Measurements from ENCODE around the gene SUPT20H.

Gene SUPT20H

DNA sequence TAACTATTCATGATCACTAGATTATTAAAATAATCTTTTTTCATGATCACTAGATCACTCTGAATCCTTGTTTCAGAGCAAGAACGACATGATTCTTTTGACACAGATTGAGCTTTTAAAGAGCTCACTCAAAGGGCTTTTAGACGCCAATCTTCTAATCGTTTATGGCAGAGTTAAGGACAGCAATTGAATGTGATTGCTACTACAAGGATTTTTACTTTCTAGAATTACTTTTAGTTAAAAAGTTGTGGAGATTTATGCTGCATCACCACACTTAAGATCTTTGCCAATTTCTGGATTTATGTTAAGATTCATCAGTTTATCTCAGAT, 57.6 kb downstream of the SUPT20H start:
- peak; percentile 20 to 45 for DNase-seq

DNA sequence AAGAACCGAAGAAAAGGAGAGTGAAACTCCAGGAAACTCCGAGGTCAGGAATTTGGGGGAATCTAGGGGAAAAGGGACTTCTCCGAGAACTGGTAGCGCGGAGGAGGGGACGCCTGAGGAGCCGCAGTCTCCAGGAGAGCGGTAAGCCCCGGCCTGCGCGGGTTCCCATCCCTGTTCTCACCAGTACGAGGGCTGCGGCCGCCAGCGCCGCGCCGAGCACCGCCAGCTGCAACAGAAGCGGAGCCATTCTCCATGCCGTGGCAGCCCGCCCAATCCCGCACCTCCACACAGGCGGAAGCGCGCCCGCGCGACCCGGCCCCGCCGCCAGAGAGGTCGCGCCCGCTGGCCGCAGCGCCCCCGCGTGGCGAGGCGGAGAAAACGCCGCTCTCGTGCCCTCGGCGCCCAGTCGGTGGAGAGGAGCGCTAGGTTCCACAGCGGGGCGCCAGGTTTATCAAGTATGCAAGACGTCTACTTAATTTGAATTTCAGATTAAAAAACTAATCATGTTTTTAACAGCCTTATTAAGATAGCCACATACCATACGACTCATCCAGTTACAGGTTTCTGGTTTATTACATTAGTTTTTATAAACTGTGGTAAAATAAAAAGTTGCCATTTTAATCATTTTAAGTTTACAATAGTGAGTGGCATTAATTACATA, 60.3 kb downstream of the SUPT20H start, which contains the start of gene ALG5:
Gene ALG5, minus strand, starts transcription at position 287 of the 661 bp plus-strand sequence. Its CDS starts 40 bp downstream, at position 247.
- TF ChIP-seq POLR2A (IDR thresholded peaks at IDR 0.05; ENCODE audit: low read length) (peak; percentile 84), GATA1 (IDR thresholded peaks at IDR 0.05; ENCODE audit: low read depth, low read length) (no peak)
- DNase-seq, result peak; percentile 95 to 98

More for the DNA sequence above, 57.6 kb downstream of the SUPT20H start:
- TF ChIP-seq POLR2A (IDR thresholded peaks at IDR 0.05; ENCODE audit: low read length) (no peak), GATA1 (IDR thresholded peaks at IDR 0.05; ENCODE audit: low read depth, low read length) (no peak)

DNA sequence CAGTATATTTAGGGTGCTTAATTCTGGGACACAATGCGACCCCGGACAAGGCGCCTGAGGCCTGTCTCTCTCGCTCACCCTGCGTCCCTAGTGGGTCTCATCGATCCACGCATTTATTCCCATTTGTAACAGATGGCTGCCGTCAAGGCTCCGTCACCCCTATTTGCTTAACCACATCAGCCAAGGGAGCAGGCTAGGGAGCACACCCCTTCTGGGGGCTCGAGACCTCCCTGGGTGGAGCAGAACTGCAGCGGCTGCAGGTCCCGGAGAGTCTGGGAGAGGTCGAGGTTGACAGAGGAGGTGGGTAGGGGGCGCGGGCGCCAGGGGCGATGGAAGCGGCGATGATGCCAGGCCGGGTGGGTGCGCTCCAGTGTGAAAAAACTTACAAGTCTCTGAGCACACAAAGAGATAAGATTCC, 60.9 kb downstream of the SUPT20H start:
- TF ChIP-seq POLR2A (IDR thresholded peaks at IDR 0.05; ENCODE audit: low read length) (no peak), GATA1 (IDR thresholded peaks at IDR 0.05; ENCODE audit: low read depth, low read length) (no peak)
- DNase-seq, result peak in 1 of 2 experiments; percentile 48

DNA sequence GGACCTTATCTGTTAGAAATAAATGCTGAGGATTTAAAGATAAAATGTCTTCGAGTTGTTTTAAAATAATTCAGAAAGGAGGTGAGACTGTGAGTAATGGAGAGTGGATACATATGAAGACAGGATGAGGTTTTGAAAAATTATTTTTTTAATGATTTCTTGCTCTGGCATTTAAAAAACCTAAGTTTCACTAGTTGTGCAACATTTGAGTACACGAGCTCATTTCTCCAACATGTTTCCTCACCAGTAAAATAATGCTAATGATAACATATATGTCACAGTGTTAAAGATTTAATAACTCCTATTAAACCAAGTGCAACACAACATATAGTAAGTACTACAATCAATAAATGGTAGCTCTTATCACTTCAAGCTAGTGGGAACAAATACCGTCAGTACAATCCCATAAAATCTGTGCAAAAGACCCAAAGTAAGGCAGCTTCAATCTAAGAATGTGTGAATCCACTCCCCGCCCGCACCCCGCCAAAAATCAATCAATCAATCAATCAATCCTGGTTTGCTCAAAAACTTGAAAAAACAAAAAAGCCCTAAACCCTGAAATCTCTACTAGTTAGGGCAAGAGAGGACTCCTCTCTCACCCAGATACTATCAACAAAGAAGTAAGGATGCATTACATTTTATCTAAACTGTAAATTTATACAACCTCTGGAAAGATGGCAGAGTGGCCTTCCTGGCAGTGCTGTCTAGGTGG, 61.6 kb downstream of the SUPT20H start:
- no peak for DNase-seq

DNA sequence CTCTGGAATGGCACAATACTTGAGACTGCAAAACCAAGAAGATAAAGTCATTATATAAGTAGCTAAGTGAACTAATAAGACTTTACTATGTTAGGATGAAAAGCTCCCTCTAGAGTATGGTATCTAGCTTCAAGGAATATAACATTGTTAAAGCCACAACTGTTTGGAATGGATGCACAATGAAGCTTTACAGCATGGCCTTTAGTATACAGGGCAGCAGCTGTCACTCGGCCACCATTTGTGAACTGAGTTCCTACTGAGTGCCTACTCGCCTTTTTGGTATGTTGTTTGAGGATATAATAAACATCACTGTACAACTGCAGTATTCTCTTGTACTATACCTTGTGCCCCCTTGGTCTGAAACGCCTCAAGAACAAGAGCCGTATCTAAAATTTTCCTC, 67.1 kb downstream of the SUPT20H start:
- TF ChIP-seq GATA1 (IDR thresholded peaks at IDR 0.05; ENCODE audit: low read depth, low read length), result no peak
- TF ChIP-seq POLR2A (IDR thresholded peaks at IDR 0.05; ENCODE audit: low read length), result no peak
- no peak for DNase-seq

More for the DNA sequence above, 61.6 kb downstream of the SUPT20H start:
- TF ChIP-seq POLR2A (IDR thresholded peaks at IDR 0.05; ENCODE audit: low read length), result no peak
- TF ChIP-seq GATA1 (IDR thresholded peaks at IDR 0.05; ENCODE audit: low read depth, low read length), result no peak

DNA sequence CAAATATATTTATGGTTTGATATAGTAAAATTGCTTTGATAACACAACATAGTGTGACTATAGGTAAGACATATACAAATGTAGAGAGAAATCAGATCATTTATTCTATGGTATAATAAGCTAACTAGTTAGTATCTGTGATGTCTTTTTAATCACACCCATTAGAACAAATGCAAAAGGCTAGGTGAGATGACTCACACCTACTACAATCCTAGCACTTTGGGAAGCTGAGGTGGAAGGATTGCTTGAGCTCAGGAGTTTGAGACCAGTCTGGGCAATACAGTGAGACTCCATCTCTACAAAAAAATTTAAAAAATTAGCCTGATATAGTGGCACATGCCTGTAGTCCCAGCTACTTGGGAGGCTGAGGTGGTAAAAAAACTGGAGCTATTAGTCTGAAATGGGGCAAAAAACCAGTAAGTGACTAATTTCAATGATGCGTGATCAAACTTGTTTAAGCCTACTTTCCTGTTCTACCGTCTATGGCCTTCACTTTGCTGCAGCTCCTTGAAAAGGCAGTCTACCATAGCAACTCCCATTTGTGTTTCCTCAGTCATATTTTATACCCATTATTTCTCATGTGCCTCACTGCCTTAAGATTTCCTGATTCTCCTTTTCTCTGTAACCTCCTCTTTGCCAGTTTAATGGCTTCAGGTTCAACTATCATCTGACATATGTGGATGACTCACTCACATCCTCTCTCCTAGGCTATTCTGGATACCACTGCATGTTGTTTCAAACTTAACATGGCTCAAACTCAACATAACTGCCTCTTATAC, 72.8 kb downstream of the SUPT20H start:
- no peak for DNase-seq
- TF ChIP-seq GATA1 (IDR thresholded peaks at IDR 0.05; ENCODE audit: low read depth, low read length) (no peak), POLR2A (IDR thresholded peaks at IDR 0.05; ENCODE audit: low read length) (no peak)

DNA sequence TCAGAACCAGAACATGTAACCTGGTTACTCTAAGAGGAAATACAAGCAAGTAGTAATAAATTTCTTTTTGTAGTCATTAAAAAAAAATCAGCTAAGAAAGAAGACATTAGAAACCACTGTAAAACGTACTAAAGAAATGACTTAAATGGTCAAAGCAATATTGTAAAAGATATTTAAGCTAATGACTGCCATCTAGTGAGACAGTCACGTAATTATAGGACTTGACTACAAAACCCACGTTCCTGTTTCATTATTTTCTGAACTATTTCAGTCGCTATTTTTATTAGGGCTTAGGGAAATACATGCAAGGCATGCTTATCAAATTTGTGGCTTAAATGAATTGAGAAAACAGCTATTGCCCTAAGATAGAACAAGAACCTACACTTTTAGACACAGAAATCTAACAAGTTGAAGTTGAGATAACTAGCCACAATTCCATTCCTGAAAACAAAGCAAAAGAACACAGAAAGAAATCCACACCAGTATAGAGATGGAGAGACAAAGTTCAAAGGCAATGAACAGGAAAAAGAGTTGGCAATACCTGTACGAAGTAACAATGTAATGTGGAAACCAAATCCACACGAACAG, 78.2 kb downstream of the SUPT20H start:
- peak; percentile 54 to 59 for DNase-seq
- TF ChIP-seq GATA1 (IDR thresholded peaks at IDR 0.05; ENCODE audit: low read depth, low read length) (no peak), POLR2A (IDR thresholded peaks at IDR 0.05; ENCODE audit: low read length) (no peak)

DNA sequence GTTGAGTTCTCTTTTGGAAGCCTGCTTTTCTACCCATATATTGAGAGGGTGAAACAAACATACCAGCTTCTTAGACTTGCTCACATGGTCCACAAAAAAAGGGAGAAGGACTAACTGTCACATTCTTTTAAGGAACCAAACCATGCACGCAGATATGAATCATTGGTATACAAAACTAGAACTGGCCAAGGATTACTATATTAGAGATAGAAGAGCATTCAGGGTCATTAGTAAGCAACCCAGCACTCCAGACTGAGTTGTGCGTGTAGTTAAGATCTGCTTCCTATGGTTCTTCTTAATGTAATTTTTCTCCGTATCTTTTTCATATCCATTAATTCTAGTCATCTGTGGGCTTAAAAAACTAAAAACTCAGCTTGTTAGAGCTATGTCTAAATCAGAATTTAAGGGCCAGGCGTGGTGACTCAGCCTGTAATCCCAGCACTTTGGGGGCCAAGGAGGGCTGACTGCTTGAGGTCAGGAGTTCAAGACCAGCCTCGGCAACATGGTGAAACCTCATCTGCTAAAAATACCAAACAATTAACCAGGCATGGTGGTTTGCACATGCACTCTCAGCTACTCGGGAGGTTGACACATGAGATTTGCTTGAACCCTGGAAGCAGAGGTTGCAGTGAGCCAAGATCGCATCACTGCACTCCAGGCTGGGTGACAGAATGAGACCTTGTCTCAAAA, 80.0 kb downstream of the SUPT20H start:
- DNase-seq, result no peak
- no peak for TF ChIP-seq POLR2A (IDR thresholded peaks at IDR 0.05; ENCODE audit: low read length)
- TF ChIP-seq GATA1 (IDR thresholded peaks at IDR 0.05; ENCODE audit: low read depth, low read length), result no peak

DNA sequence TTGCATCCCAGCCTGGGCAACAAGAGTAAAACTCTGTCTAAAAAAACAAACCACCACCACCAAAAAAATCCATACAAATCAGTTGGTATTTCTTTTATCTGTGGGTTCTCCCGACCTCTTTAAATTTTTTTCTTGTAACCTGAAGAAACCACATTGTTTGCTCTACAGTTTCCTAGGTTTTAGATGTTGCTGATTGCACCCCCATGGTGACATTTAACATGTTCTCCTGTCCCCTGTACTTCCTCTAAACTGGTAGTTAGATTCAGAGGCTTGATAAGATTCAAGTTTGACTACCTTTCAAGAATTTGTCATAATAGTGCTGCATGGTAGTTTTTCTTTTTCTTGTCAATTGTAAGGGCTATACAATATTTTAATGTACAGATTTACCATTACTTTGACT, 84.3 kb downstream of the SUPT20H start:
- DNase-seq, result peak; percentile 5 to 6
- TF ChIP-seq GATA1 (IDR thresholded peaks at IDR 0.05; ENCODE audit: low read depth, low read length) (no peak), POLR2A (IDR thresholded peaks at IDR 0.05; ENCODE audit: low read length) (no peak)

DNA sequence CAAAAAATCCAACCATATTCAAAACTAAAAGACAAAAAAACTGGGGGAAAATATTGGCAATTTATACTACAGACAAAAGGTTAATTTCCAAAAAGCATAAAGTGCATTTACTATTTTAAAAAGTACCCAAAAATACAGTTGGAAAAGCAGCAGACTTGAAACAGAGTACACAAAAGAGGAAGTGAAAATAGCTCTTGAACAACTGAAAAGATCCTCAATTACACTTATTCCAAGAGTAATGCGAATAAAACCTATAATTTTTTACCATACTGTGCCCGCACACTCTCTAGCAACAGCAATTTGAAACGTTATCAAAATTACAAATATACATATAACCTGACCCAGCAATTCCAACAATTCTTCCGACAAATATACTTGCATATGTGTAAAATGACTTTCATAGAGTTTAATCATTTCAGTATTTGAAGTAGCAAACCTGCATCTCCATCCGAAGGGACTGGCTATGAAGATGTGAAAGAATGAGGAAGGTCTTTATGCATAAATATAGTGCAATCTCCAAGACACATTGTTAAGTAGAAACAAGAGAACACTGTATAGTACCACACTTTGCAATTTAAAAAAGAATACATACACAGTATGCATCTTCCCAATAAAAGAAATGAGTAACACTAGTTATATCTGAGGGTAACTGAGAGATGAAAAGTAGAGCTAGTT, 85.7 kb downstream of the SUPT20H start:
- no peak for TF ChIP-seq GATA1 (IDR thresholded peaks at IDR 0.05; ENCODE audit: low read depth, low read length)
- no peak for DNase-seq

DNA sequence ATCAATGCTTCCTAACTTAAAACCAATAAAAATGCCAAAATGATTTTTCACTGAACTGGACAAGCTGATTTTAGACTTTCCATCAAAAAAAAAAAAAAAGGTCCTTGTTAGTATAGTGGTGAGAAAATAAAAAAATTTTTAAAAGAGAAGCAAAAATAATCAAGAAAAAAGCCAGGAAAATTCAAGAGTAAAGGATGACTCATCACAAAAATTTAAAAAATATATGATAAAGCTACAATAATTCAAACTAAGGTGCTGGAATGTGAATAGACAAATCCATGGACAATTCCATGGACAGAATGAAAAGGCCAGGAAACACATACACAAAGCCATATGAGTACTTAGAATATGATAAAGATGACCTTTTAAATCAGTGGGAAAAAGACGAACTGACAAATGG, 86.5 kb downstream of the SUPT20H start:
- no peak for DNase-seq
- no peak for TF ChIP-seq GATA1 (IDR thresholded peaks at IDR 0.05; ENCODE audit: low read depth, low read length)
- TF ChIP-seq POLR2A (IDR thresholded peaks at IDR 0.05; ENCODE audit: low read length), result no peak

DNA sequence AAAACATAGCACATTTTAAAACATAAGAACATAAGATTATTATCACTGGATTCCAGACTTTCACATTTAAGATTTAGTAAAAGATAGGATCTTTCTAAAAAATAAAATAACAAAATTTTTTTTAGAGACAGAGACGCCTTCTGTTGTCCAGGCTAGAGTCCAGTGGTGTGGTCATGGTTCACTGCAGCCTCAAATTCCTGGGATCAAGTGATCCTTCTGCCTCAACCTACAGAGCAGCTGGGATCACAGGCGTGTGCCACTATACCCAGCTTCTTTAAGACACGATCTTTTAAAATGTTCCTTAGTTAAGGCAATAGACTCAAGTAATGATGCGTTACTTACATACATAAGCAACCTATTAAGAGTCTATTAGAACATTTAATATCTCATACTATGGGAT, 93.1 kb downstream of the SUPT20H start:
- DNase-seq, result no peak
- TF ChIP-seq POLR2A (IDR thresholded peaks at IDR 0.05; ENCODE audit: low read length), result no peak
- TF ChIP-seq GATA1 (IDR thresholded peaks at IDR 0.05; ENCODE audit: low read depth, low read length), result no peak

DNA sequence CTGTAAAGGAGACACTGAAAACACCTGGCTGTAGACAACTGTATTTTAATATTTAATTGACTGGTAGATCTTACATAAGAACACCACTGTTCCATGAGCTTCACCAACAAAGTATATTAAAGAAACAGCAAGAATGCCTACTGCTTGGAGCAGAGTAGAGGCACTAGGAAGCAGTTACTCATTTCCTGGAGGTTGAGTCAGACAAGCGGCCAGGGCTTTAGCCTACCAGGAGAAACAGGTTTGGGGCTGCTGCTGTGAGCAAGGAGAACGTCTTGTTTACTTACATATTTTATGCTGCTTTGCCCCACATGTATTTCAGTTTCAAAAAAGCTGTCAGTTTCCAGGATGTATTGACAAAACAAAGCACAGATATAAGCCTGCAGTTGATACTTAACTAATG, 93.7 kb downstream of the SUPT20H start:
- TF ChIP-seq GATA1 (IDR thresholded peaks at IDR 0.05; ENCODE audit: low read depth, low read length) (no peak), POLR2A (IDR thresholded peaks at IDR 0.05; ENCODE audit: low read length) (no peak)
- no peak for DNase-seq

Data from erythroblast (primary cell).